AG09309 (cell line): ENCODE data around the gene FSTL3.
"Not testable (repeated sequence)": the region's sequence is repeated elsewhere in the genome, so short reads cannot be mapped to it uniquely, and the experiment has no call there.

ENCODE experiments used
- DNase-seq: peaks from one replicate; pipeline ENCODE4 v3.0.0-alpha.2; 2010; ENCODE audit warnings: low read depth
- H3K4me3 ChIP-seq: 2 replicates; pipeline ENCODE4 v1.5.1; 2011; ENCODE audit warnings: mild to moderate bottlenecking, low read depth, low read length, moderate library complexity; ENCODE audit not compliant: control insufficient read depth
- TF ChIP-seq, protein P1 (sequence below): IDR thresholded peaks from 2 replicates; pipeline ENCODE4 v1.5.1; 2011; ENCODE audit warnings: mild to moderate bottlenecking, low read depth, low read length, inconsistent platforms; ENCODE audit not compliant: insufficient read depth, control insufficient read depth; ENCODE audit errors: missing control alignments

Gene FSTL3

GRCh38 chr19:676339-677105, at the start of gene FSTL3:
FSTL3 (plus strand) TSS chr19:676392; CDS start chr19:676424, 32 bp downstream.
- no peak for DNase-seq
- TF ChIP-seq, protein P1, sequence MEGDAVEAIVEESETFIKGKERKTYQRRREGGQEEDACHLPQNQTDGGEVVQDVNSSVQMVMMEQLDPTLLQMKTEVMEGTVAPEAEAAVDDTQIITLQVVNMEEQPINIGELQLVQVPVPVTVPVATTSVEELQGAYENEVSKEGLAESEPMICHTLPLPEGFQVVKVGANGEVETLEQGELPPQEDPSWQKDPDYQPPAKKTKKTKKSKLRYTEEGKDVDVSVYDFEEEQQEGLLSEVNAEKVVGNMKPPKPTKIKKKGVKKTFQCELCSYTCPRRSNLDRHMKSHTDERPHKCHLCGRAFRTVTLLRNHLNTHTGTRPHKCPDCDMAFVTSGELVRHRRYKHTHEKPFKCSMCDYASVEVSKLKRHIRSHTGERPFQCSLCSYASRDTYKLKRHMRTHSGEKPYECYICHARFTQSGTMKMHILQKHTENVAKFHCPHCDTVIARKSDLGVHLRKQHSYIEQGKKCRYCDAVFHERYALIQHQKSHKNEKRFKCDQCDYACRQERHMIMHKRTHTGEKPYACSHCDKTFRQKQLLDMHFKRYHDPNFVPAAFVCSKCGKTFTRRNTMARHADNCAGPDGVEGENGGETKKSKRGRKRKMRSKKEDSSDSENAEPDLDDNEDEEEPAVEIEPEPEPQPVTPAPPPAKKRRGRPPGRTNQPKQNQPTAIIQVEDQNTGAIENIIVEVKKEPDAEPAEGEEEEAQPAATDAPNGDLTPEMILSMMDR, result no peak
- H3K4me3 ChIP-seq, result peak within 1 kb of the TSS; percentile 80

- H3K4me3 ChIP-seq, DNase-seq: not testable (repeated sequence)
Measured at GRCh38 chr19:626566-626965, 49.6 kb upstream of the FSTL3 start.

DNA sequence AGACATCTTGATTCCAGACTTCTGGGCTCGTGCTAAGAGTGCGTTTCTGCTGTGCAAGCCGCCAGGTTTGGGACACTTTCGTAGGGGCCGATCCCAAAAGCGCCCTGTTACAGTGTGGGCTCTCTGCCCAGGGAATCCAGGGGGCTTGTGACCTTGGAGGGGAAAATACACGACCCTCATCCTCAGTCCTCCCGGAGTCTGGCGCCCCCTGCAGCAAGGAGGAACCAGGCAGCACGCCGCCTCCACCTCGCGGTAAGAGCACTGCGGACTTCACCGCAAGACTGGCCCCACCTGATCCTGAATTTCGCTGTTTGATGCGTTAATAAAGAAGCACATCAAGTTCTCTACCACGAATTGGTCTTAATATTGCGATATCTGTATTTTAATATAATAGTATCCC, 48.0 kb upstream of the FSTL3 start:
- TF ChIP-seq, protein P1, result peak; percentile 41
- no peak overlapping the region for H3K4me3 ChIP-seq
- DNase-seq, result no peak

- not testable (repeated sequence) for DNase-seq
Measured at GRCh38 chr19:629515-629914, 46.7 kb upstream of the FSTL3 start.

DNA sequence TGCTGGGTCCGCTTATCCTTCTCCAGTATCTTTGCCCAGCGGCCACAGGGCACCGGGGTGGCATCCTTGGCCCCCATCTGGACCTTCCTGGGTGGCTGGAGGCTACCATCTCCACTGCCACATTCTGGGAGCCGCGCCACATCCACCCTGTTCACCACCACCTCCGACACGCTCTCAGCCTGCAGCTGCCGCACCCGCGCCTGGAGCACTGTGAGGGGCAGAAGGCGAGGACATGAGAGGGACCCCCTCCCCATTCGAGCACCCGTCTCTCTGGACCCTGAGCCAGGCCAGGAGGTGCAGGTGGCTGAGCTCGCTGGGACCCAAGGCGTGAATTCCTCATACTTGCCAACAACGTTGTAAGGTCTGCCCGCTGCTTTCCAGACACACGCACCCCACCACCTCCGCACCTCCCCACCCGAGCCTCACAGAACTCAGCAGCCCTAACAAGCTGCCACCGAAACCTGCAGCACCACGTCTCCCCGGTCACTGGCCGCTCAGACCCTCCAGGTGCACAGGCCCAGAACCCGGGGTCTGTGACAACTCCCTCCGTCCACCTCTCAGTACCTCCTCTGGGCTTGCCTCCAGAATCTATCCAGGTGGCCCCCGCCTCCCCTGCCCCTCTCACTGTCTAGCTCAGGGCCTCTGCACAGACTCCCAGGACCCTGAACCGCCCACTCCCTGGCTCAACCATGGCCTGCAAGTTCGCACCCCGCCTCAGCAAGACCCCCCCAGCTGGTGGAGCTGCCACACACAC, 46.1 kb upstream of the FSTL3 start:
- H3K4me3 ChIP-seq, result no peak overlapping the region
- no peak for DNase-seq
- TF ChIP-seq, protein P1, result no peak

More at GRCh38 chr19:629515-629914, 46.7 kb upstream of the FSTL3 start:
- not testable (repeated sequence) for H3K4me3 ChIP-seq

DNA sequence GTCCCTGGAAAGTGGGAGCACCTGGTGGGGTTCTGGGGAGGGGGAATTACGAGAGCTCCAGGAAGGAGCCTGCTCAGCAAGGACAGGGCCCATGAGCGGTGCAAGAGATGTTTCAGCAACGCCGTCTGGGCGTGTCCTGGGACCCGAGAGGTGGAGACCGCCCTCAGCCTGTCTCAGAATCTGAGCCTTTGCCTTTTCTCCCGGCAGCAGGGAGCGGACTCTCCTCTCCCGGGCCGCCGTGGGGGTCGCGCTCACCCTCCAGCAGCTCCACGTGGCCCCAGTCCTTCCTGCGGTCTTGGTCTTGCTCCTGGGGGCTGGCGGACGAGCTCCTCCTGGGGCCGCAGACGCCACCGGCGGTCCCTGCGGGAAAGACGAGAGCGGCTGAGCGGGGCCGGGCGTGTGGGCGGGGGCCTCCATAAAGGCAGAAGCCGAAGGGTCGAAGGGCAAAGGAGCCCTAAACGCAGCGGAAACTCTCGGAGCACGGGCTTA, 43.6 kb upstream of the FSTL3 start:
- TF ChIP-seq, protein P1, result no peak
- no peak for DNase-seq
- peak overlapping the region; percentile 92 for H3K4me3 ChIP-seq

- peak within 1 kb of the TSS; percentile 92 for H3K4me3 ChIP-seq
- TF ChIP-seq, protein P1, result no peak
- DNase-seq, result peak; percentile 93
Measured at GRCh38 chr19:633068-633785, 43.0 kb upstream of the FSTL3 start, which contains the start of gene POLRMT. POLRMT (minus strand) TSS chr19:633537; CDS start chr19:633512, 25 bp downstream.
